Gastrocnemius medialis (tissue), 4 donors: ENCODE measurements around the gene ZNF329.

ENCODE experiments used
- POLR2A ChIP-seq, 2 donors: fragments of 450-650 bp; IDR thresholded peaks; one replicate each; pipeline ENCODE4 v1.6.1; 2017; ENCODE audit warnings: antibody characterized with exemption in 2 of 2, mild to moderate bottlenecking in 2 of 2, moderate library complexity in 2 of 2
- TF ChIP-seq, protein P1 (sequence below), 5 experiments: fragments of 450-650 bp in 3 of 5; fragments of 200-600 bp in 2 of 5; sonication (generic) in 2 of 5; IDR thresholded peaks in 4 of 5; conservative IDR thresholded peaks in 1 of 5; 1 replicate in 4 of 5; 2 replicates in 1 of 5; pipeline ENCODE4 v1.5.1; 2016 to 2019; ENCODE audit warnings: antibody characterized with exemption in 5 of 5, mild to moderate bottlenecking in 3 of 5, moderate library complexity in 3 of 5

DNA sequence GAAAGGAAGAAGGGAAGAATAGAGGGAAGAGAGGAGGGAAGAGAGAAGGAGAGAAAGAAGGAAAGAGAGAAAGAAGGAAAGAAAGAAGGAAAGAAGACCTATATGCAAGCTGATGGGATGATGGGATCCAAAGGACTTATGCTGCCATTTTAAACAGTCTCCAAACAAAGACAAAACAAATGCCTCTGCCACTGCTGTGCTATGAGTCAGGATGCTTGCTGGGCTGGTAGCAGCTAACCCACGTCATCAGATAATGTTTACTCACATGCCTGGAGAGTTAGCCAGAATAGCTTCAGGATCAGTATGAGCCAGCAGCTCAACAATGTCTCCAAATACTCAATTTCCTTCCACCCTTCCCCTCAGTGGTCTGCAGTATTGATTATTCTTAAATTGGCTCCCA is 20.3 kb upstream of the ZNF329 start:
- TF ChIP-seq, protein P1, sequence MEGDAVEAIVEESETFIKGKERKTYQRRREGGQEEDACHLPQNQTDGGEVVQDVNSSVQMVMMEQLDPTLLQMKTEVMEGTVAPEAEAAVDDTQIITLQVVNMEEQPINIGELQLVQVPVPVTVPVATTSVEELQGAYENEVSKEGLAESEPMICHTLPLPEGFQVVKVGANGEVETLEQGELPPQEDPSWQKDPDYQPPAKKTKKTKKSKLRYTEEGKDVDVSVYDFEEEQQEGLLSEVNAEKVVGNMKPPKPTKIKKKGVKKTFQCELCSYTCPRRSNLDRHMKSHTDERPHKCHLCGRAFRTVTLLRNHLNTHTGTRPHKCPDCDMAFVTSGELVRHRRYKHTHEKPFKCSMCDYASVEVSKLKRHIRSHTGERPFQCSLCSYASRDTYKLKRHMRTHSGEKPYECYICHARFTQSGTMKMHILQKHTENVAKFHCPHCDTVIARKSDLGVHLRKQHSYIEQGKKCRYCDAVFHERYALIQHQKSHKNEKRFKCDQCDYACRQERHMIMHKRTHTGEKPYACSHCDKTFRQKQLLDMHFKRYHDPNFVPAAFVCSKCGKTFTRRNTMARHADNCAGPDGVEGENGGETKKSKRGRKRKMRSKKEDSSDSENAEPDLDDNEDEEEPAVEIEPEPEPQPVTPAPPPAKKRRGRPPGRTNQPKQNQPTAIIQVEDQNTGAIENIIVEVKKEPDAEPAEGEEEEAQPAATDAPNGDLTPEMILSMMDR (IDR thresholded peaks at IDR 0.05 in 4 of 5, conservative IDR thresholded peaks at IDR 0.05 in 1 of 5), result no peak
- no peak for TF ChIP-seq POLR2A (IDR thresholded peaks at IDR 0.05)
